GM19438 (cell line): Measurements from ENCODE around the gene KRTAP4-12.
"Not testable (repeated sequence)": the region's sequence is repeated elsewhere in the genome, so short reads cannot be mapped to it uniquely, and the experiment has no call there.

Experiments used
- ATAC-seq: cut with Tn5 transposase; IDR thresholded peaks from one replicate; pipeline ENCODE4 v1.9.1; 2021; ENCODE audit warnings: low read depth; ENCODE audit not compliant: unreplicated experiment

Gene KRTAP4-12

DNA sequence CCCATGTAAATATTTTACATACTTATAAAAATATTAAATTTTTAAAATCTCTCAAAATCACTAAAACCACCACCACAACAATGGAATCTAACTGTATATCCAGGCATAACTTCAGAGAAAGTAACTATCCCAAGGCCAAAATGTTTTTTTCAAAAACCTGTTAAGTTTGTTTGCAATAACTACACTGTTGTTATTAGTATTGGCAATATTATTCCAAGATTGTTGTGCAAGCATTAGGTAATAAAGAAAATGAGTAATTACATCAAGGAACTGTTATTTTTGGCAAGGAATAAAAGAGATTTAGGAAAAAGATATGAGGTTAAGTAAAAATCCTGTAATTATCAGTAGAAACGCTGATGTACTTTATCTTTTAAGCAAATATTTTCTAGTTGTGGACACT, 3.4 kb upstream of the KRTAP4-12 start:
- ATAC-seq, result no peak

- no peak for ATAC-seq
These were observed 2.4 kb upstream of the KRTAP4-12 start for GRCh38 chr17:41126412-41126811.

GRCh38 chr17:41125064-41125463, 1.1 kb upstream of the KRTAP4-12 start:
- no peak for ATAC-seq

GRCh38 chr17:41123292-41123990, 541 bp downstream of the KRTAP4-12 start:
- ATAC-seq, result not testable (repeated sequence)

GRCh38 chr17:41121742-41122141, 2.2 kb downstream of the KRTAP4-12 start:
- no peak for ATAC-seq

DNA sequence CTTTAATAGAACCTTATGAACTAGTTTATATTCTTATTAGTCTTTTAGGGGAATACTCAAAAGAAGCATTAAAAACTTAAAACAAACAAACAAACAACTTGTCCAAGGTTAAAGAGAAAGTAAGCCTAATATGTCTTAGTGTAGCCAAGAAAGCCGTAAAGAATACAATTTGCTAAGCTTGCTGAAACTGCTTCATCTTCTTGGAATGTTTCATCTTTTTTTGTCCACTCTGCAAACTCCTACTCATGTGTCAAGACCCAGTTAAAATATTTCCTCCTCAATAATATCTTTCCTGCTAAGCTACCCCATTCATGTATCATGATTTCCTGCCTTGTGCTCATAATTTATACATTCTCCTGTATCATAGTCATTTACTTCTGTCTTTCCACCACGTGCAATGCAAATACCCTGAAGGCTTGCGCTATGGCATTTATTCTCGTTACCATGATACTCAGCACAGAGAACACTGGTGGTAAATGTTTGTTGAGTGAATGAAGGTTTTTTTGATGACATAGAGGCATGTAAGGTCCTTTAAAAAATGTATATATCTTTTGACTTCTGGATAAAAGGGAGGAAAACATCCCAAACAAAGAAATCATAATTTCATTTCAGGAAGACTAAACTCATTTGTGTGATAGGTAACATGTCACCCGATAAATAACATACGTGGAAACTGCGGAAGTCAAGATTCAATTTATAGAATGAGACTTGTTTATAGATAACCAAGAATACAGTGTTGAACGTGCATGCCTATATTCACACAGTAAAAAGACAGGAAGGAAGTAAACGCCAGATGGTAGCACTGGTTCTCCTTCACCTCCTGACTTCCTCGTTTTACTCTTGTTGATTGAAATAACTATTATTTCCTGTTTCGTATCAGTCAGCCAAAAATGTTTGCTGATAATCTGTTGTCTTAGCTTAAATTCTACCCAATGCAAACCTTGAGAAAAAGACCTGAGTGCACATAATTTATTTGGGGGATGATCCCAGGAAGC, 4.0 kb downstream of the KRTAP4-12 start:
- ATAC-seq, result not testable (repeated sequence)

- no peak for ATAC-seq
These were observed 5.3 kb downstream of the KRTAP4-12 start for GRCh38 chr17:41118721-41119120.

- ATAC-seq, result not testable (repeated sequence)
These were observed 6.1 kb downstream of the KRTAP4-12 start, which contains the start of gene KRTAP4-11 for GRCh38 chr17:41117846-41118386. Gene KRTAP4-11 (minus strand): TSS chr17:41118373. CDS start chr17:41118315, 58 bp downstream.

- no peak for ATAC-seq
These were observed 7.7 kb downstream of the KRTAP4-12 start for GRCh38 chr17:41116297-41116696.

GRCh38 chr17:41111151-41111885, 12.7 kb downstream of the KRTAP4-12 start:
- no peak for ATAC-seq

GRCh38 chr17:41108728-41109386, 15.1 kb downstream of the KRTAP4-12 start:
- ATAC-seq, result not testable (repeated sequence)

- no peak for ATAC-seq
These were observed 16.0 kb downstream of the KRTAP4-12 start for GRCh38 chr17:41107941-41108450.

DNA sequence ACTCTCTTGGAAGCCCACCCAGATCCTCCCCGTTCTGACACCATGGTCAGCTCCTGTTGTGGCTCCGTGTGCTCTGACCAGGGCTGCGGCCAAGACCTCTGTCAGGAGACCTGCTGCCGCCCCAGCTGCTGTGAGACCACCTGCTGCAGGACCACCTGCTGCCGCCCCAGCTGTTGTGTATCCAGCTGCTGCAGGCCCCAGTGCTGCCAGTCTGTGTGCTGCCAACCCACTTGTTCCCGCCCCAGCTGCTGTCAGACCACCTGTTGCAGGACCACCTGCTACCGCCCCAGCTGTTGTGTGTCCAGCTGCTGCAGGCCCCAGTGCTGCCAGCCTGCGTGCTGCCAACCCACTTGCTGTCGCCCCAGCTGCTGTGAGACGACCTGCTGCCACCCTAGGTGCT, 18.6 kb downstream of the KRTAP4-12 start, which contains the start of gene KRTAP4-9:
Gene KRTAP4-9 (plus strand): TSS at position 43 of the 400 bp plus-strand sequence. CDS start 0 bp downstream, at position 43.
- ATAC-seq, result not testable (repeated sequence)

GRCh38 chr17:41104386-41105038, 19.5 kb downstream of the KRTAP4-12 start:
- not testable (repeated sequence) for ATAC-seq

DNA sequence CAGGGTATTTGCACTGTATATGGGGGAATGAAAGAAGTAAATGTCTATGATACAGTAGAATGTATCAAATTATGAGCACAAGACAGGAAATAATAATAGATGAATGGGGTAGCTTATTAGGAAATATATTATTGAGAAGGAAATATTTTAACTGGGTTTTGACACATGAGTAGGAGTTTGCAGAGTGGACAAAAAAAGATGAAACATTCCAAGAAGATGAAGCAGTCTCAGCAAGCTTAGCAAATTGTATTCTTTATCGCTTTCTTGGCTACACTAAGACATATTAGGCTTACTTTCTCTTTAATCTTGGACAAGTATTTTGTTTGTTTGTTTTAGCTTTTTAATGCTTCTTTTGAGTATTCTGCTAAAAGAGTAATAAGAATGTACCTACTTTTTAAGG, 20.1 kb downstream of the KRTAP4-12 start:
- ATAC-seq, result no peak

DNA sequence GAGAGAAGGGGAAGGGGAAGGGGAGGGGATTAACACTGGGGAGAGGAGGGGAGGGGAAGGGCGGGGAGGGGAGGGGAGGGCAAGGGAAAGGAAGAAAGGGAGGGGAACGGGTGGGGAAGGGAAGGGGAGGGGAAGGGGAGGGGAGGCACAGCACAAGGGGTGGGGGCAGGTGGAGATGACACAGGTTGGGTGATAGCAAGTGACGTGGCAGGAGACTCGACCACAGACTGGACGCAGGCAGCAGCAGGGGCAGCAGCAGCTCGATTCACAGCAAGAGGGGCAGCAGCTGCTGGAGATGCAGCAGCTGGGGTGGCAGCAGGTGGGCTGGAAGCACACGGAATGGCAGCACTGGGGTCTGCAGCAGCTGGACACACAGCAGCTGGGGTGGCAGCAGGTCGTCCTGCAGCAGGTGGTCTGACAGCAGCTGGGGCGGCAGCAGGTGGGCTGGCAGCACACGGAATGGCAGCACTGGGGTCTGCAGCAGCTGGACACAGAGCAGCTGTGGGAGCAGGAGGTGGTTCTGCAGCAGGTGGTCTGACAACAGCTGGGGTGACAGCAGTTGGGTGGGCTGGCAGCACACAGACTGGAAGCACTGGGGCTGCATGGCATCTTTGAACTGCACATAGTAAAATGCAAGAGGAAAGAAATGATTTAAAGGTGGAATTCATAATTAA, 22.3 kb downstream of the KRTAP4-12 start, which contains the start of gene KRTAP4-16:
Gene KRTAP4-16 (minus strand): TSS at position 624 of the 674 bp plus-strand sequence. CDS start 0 bp downstream, at position 624.
- ATAC-seq, result no peak

DNA sequence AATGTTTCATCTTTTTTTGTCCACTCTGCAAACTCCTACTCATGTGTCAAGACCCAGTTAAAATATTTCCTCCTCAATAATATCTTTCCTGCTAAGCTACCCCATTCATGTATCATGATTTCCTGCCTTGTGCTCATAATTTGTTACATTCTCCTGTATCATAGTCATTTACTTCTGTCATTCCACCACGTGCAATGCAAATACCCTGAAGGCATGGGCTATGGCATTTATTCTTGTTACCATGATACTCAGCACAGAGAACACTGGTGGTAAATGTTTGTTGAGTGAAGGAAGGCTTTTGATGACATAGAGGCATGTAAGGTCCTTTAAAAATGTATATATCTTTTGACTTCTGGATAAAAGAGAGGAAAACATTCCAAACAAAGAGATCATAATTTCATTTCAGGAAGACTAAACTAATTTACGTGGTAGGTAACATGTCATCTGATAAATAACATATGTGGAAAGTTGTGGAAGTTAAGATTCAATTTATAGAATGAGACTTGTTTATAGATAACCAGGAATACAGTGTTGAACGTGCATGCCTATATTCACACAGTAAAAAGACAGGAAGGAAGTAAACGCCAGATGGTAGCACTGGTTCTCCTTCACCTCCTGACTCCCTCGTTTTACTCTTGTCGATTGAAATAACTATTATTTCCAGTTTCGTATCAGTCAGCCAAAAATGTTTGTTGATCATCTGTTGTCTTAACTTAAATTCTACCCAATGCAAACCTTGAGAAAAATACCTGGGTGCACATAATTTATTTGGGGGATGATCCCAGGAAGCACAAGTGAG, 24.1 kb downstream of the KRTAP4-12 start:
- not testable (repeated sequence) for ATAC-seq
